Erythroblast (primary cell): ENCODE measurements around the gene SHBG.

Experiments used
- GATA1 ChIP-seq: IDR thresholded peaks from 2 replicates; pipeline ENCODE4 v1.6.1; 2011; ENCODE audit warnings: low read depth, mild to moderate bottlenecking, control low read depth, low read length, moderate library complexity
- POLR2A ChIP-seq: IDR thresholded peaks from 2 replicates; pipeline ENCODE4 v1.6.1; 2011; ENCODE audit warnings: mild to moderate bottlenecking, low read length

DNA sequence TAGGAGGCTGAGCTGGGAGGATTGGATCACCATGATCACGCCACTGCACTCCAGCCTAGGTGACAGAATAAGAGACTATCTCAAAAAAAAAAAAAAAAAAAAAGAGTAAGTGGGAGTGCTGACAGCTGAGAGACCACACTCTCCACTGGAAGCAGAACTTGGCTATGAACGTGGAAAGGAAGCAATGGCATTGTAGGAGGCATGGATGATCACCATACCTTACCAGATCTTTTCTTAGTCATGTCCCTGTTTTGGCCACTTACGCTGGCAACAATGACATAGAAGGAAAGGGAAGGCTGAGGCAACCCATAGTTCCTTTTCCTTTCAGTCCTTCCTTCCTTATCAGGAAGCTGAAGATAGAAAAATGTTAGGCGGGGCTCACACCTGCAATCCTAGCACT is 17.1 kb downstream of the SHBG start:
- no peak for TF ChIP-seq POLR2A
- no peak for TF ChIP-seq GATA1
